Sigmoid colon (tissue), 4 donors: ENCODE data around the gene FAM240A.

Source experiments
- CTCF ChIP-seq, 4 experiments: fragments of 450-650 bp in 3 of 4; fragments of 200-600 bp in 1 of 4; IDR thresholded peaks; one replicate each; pipeline ENCODE4 v1.5.1; 2016 to 2019; ENCODE audit warnings: antibody characterized with exemption in 4 of 4, mild to moderate bottlenecking in 3 of 4, moderate library complexity in 2 of 4
- POLR2A ChIP-seq, 2 donors: fragments of 450-650 bp; IDR thresholded peaks; one replicate each; pipeline ENCODE4 v1.6.1; 2016; ENCODE audit warnings: antibody characterized with exemption in 2 of 2, mild to moderate bottlenecking in 2 of 2, moderate library complexity in 2 of 2
- POLR2AphosphoS5 ChIP-seq, 4 donors: sonication (generic); formaldehyde crosslinking; IDR thresholded peaks; one replicate each; pipeline ENCODE4 v1.6.1; 2017; ENCODE audit warnings: antibody characterized with exemption in 4 of 4

DNA sequence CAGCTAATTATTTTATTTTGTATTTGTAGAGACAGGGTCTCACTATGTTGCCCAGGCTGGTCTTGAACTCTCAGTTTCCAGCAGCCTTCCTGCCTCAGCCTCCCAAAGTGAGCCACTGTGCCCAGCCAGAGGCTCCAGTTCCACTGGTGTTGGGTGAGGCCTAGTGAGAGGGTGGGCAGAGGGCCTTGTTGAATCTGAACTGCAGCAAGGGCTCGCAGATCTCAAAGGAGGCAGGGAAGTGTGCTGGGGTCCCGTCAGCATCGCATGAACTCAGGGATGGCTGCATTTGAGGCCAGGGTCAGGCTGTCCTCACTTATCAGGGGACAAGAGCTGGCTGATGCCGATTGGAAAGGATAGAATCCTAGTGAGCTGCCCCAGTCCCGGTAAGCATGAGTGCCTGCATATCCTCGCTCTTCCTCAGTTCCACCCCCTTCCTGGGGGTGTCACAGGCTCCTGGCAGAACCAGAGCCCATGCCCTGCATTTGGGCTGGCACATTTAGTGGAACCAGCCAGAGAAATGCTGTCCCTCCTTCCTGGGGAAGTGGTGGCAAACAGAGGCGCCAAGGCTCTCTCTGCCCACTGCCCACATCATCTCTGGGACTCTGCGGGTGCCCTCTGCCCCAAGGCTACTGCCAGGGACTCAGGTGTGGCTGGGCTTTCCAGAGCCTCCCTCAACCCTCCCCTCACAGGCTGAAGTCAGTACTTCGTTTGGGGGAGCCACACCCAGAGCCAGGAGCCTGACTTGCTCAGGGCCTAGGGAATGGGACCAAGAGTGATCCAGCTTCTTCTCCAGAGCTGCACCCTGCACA, 57.1 kb downstream of the FAM240A start:
- TF ChIP-seq CTCF (IDR thresholded peaks at IDR 0.05) (no peak), POLR2AphosphoS5 (IDR thresholded peaks at IDR 0.05) (no peak), POLR2A (IDR thresholded peaks at IDR 0.05) (no peak)
